Measurements from ENCODE around the gene PDZD2.

PDZD2 gene

DNA sequence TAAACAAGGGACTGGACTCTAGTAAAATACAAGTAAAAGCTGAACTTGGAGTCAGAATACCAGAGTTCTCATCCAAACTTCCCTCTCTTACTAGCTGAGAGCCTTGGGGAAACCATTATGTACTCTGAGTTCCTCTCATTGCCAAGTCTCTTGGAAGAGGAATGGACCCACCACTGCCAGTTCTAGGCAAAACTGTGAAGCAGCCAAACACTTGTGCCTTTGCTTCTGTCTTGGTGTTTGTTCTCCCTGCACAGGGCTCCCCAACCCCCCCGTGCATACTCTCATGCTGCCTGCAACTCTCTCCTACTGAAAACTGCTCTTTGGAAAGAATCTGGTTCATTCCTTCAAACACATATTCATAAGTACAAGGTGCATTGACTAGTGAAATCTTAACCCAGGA is 102.6 kb downstream of the PDZD2 start:
- H3K36me3 ChIP-seq (ENCODE audit: control insufficient read depth, insufficient read depth, low read length) = no peaks in the 10 kb centered on the region
- H3K9me3 ChIP-seq (ENCODE audit: control insufficient read depth, low read length) = no peaks in the 10 kb centered on the region
- H3K4me1 ChIP-seq (ENCODE audit: control insufficient read depth, insufficient read depth, low read length, poor library complexity, severe bottlenecking) = no peaks in the 10 kb centered on the region
- no peak for DNase-seq
- H3K4me3 ChIP-seq (ENCODE audit: insufficient read depth, low read depth, low read length, poor library complexity, severe bottlenecking) = no peak overlapping the region
- no peak overlapping the region for H3K27ac ChIP-seq (ENCODE audit: insufficient read depth, low read length, poor library complexity, severe bottlenecking)
- H3K27me3 ChIP-seq (replicated peaks; ENCODE audit: control insufficient read depth, insufficient read depth, low read length, poor library complexity, severe bottlenecking) = no peaks in the 10 kb centered on the region

DNA sequence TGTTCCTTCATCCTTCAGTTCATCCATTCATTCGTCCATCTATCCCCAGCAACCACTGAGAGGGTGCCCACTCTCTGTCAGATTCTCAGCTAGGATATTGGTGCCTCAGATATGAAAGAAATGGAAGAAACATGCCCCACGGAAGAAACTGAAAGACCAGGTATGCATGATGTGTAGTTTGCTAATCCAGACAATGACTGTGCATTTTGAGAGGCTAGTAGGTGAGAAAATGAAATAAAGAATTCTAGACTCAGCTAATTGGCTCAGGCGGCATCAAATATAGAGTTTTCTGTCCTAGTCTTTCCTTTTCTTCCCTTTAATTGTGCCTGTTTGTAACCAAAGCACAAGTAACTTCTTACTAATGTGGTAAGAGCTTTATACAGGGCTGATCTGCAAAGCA is 104.7 kb downstream of the PDZD2 start:
- DNase-seq = no peak
- no peak overlapping the region for H3K27ac ChIP-seq (ENCODE audit: insufficient read depth, low read length, poor library complexity, severe bottlenecking)
- no peaks in the 10 kb centered on the region for H3K9me3 ChIP-seq (ENCODE audit: control insufficient read depth, low read length)
- H3K4me1 ChIP-seq (ENCODE audit: control insufficient read depth, insufficient read depth, low read length, poor library complexity, severe bottlenecking) = no peaks in the 10 kb centered on the region
- H3K27me3 ChIP-seq (replicated peaks; ENCODE audit: control insufficient read depth, insufficient read depth, low read length, poor library complexity, severe bottlenecking) = no peaks in the 10 kb centered on the region
- H3K36me3 ChIP-seq (ENCODE audit: control insufficient read depth, insufficient read depth, low read length) = no peaks in the 10 kb centered on the region
- H3K4me3 ChIP-seq (ENCODE audit: insufficient read depth, low read depth, low read length, poor library complexity, severe bottlenecking) = no peak overlapping the region

DNA sequence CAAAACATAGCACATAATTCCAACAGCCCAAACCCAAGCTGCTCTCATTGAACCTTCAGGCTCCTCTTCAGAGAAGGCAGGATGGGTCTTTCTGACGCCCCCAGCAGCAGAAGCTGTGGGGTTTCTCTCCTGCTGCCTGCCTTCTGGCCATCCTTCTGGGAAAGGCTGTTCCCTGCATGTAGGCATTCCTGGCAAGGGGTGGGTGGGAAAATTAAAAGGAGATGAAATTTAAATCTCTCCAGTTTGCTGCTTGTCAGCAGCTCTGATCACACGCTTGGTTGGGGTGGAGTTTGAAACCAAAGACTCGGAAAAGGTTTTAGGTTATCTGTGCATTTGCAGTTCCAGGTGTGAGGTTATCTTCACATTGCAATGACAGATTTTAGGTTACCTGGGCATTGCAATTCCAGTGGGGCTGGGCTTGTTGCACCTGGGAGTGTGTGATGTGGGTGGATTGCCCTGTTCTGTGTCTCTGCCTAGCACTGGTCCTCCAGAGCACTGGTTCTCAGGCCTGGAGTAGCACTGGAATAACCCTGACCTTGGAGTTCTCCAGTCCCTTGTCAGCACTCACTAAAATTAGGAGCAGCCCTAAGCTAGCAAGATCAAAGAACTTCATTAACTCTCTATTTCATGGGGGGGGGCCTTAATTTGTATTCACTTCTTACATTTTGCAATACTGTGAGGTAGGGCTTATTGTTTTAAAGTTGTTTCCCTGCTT is 109.7 kb downstream of the PDZD2 start:
- H3K4me1 ChIP-seq (ENCODE audit: control insufficient read depth, insufficient read depth, low read length, poor library complexity, severe bottlenecking) = no peaks in the 10 kb centered on the region
- H3K9me3 ChIP-seq (ENCODE audit: control insufficient read depth, low read length) = no peaks in the 10 kb centered on the region
- no peak overlapping the region for H3K4me3 ChIP-seq (ENCODE audit: insufficient read depth, low read depth, low read length, poor library complexity, severe bottlenecking)
- no peak for DNase-seq
- no peaks in the 10 kb centered on the region for H3K27me3 ChIP-seq (replicated peaks; ENCODE audit: control insufficient read depth, insufficient read depth, low read length, poor library complexity, severe bottlenecking)
- no peaks in the 10 kb centered on the region for H3K36me3 ChIP-seq (ENCODE audit: control insufficient read depth, insufficient read depth, low read length)
- H3K27ac ChIP-seq (ENCODE audit: insufficient read depth, low read length, poor library complexity, severe bottlenecking) = no peak overlapping the region

DNA sequence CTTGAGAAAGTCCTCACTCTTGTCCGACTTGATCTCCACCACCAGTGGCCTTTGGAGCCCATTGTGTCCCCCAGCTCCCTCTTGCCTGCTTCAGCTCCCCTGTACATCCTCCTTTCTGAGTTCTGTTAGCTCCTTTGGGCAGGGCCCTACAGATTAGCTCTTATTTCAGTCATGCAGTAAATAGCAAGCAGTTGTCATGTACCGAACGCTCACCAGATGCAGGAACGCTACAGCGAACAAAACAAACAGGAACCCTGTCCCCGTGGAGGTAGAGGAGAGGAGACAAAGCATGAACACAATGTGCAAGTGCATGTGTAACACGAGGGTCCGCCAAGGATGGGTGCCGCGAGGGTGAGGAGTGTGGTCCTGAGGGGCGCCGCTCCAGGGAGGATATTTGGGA is 111.3 kb downstream of the PDZD2 start:
- H3K27me3 ChIP-seq (replicated peaks; ENCODE audit: control insufficient read depth, insufficient read depth, low read length, poor library complexity, severe bottlenecking) = no peaks in the 10 kb centered on the region
- H3K4me3 ChIP-seq (ENCODE audit: insufficient read depth, low read depth, low read length, poor library complexity, severe bottlenecking) = no peak overlapping the region
- no peak for DNase-seq
- H3K27ac ChIP-seq (ENCODE audit: insufficient read depth, low read length, poor library complexity, severe bottlenecking) = no peak overlapping the region
- no peaks in the 10 kb centered on the region for H3K9me3 ChIP-seq (ENCODE audit: control insufficient read depth, low read length)
- H3K36me3 ChIP-seq (ENCODE audit: control insufficient read depth, insufficient read depth, low read length) = no peaks in the 10 kb centered on the region
- no peaks in the 10 kb centered on the region for H3K4me1 ChIP-seq (ENCODE audit: control insufficient read depth, insufficient read depth, low read length, poor library complexity, severe bottlenecking)

DNA sequence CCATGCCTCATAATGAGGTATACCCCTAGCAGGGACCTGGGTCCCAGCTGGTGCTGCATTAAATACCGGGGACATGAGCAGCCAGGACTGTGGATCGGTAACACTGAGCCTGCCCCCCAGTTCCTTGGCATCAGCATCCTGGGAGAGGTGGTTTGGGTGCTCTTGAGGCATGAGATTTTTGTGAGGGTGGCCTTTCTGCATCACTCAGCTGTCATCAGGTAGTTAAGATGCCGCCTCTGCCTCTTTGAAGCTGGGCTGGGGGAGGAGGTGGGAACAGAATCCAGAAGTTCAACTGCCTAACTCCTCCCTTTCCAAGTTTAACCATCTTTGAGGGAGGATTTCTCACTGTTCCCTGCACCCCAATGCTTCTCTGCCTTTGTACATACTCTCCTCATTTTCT is 112.7 kb downstream of the PDZD2 start:
- Histone ChIP-seq H3K27ac (ENCODE audit: insufficient read depth, low read length, poor library complexity, severe bottlenecking) (no peak overlapping the region), H3K4me3 (ENCODE audit: insufficient read depth, low read depth, low read length, poor library complexity, severe bottlenecking) (no peak overlapping the region), H3K36me3 (ENCODE audit: control insufficient read depth, insufficient read depth, low read length) (no peaks in the 10 kb centered on the region), H3K9me3 (ENCODE audit: control insufficient read depth, low read length) (no peaks in the 10 kb centered on the region), H3K27me3 (replicated peaks; ENCODE audit: control insufficient read depth, insufficient read depth, low read length, poor library complexity, severe bottlenecking) (no peaks in the 10 kb centered on the region), H3K4me1 (ENCODE audit: control insufficient read depth, insufficient read depth, low read length, poor library complexity, severe bottlenecking) (no peaks in the 10 kb centered on the region)
- no peak for DNase-seq

DNA sequence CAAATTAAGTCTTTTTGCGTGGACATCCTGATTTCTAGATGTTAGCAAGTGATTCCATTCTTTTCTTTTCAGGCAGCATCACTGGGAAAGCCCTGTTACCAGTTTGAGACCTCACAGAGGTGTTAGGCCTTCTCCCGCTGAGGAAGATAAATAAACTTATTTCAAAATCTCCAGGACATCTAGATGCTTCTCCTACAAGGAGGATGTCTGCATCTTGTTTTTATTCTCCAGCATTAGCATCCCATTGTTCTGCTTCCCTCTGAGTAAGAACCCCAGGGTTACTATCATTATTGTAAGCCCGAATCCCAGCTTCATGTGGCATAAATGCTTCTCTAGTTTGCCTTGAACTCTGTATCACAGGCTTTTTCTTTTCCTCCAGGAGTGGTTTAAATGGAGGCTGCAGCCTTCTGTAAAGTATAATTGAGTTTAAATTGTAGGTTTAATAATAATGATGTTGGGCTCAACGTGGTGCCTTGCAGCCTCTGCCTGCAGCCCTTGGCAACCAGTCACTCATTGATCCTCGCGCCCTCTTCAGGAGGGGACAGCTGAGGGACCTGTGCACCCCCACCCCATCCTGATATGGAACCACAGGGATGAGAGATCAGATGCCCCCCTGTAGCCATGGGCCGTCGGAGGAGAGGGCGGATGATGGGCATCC is 114.9 kb downstream of the PDZD2 start:
- Histone ChIP-seq H3K4me3 (ENCODE audit: insufficient read depth, low read depth, low read length, poor library complexity, severe bottlenecking) (no peak overlapping the region), H3K36me3 (ENCODE audit: control insufficient read depth, insufficient read depth, low read length) (no peaks in the 10 kb centered on the region), H3K27me3 (replicated peaks; ENCODE audit: control insufficient read depth, insufficient read depth, low read length, poor library complexity, severe bottlenecking) (no peaks in the 10 kb centered on the region), H3K4me1 (ENCODE audit: control insufficient read depth, insufficient read depth, low read length, poor library complexity, severe bottlenecking) (no peaks in the 10 kb centered on the region), H3K27ac (ENCODE audit: insufficient read depth, low read length, poor library complexity, severe bottlenecking) (no peak overlapping the region), H3K9me3 (ENCODE audit: control insufficient read depth, low read length) (no peaks in the 10 kb centered on the region)
- DNase-seq = no peak

DNA sequence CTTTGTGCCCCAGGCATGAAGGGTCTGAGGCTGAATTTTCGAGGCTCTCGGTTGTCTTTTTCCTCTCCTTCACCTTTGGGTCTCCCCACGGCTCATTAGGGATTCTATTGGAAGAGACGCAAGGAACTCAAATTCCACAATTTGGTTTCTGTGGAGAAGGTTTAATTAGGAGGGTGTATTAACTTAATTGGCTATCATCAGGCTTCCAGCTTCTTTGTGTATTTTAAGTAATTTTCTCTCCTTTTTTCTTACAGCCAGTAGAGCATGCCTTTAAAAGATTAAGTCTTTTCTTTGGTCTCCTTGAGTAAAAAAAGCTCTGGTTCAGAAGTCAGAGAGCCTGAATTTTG is 115.4 kb downstream of the PDZD2 start:
- no peak for DNase-seq
- Histone ChIP-seq H3K4me1 (ENCODE audit: control insufficient read depth, insufficient read depth, low read length, poor library complexity, severe bottlenecking) (no peaks in the 10 kb centered on the region), H3K27ac (ENCODE audit: insufficient read depth, low read length, poor library complexity, severe bottlenecking) (no peak overlapping the region), H3K4me3 (ENCODE audit: insufficient read depth, low read depth, low read length, poor library complexity, severe bottlenecking) (no peak overlapping the region), H3K9me3 (ENCODE audit: control insufficient read depth, low read length) (no peaks in the 10 kb centered on the region), H3K27me3 (replicated peaks; ENCODE audit: control insufficient read depth, insufficient read depth, low read length, poor library complexity, severe bottlenecking) (no peaks in the 10 kb centered on the region), H3K36me3 (ENCODE audit: control insufficient read depth, insufficient read depth, low read length) (no peaks in the 10 kb centered on the region)

DNA sequence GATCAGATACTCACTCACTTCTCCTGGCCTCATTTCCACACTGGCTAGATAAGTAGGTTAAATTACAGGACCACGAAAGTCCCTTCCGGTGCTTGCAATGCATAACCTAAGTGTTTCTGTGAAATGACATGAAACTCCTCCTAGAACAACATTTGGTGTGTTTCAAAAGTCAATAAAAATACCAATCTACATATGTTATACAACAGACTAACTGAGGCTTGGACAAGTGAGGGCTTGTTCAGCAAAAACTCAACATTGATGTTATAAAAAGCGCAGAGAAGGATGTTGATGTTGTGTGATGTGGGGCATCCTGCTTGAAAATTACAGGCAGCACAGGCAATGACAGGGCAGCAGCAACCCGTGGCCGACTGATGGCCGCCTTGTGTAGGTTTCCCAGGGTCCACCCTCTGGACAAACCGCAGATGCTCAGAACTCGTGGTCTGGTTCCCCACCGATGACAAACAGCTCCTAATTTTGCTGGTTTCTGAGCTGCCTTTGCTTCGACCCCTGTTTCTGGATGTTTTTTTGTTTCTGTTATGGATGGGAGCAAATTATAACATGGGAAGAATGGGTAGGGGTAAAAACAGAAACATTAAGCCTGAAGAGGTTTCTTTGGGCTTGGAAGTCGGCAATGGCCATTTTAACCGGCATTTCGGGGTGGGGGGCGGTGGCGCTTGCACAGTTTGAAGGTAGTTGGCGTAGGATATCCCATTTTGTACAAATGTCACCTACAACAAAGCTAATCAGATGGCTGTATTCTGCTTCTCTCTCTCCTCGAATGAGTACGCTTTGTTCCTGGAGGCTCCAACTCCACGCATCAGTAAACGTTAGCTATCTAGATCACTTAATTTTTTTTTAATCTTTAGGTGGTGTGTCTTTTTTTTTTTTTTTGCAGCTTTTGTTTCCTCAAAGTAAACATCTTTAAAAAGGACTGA is 116.1 kb downstream of the PDZD2 start:
- no peaks in the 10 kb centered on the region for H3K9me3 ChIP-seq (ENCODE audit: control insufficient read depth, low read length)

DNA sequence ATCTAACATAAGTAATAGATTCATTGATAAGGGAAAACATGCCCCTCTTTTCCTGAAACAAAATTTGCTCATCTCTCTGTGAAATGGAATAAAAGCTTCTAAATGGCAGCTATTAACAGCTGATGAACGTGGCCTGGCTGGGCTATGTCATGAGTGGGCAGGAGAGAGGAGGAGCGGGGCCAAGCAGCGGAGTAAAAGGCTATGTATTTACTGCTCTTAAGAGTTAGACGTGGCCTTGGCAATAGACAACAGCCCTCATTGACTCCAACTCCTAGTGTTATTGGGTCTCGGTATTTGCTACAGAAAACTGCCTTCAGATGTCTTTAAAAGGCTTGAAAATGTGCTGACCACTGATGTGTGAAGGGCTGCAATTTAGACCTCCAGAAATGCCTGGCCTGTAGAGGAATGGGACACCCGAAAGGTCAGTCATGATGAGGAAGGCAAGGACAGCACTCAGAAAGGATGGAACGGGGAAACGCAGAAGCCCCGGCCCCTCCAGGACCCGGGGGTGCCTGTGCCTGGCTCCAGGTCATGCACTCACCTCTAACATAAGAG is 116.8 kb downstream of the PDZD2 start:
- Histone ChIP-seq H3K4me1 (ENCODE audit: control insufficient read depth, insufficient read depth, low read length, poor library complexity, severe bottlenecking) (no peaks in the 10 kb centered on the region), H3K9me3 (ENCODE audit: control insufficient read depth, low read length) (no peaks in the 10 kb centered on the region), H3K27ac (ENCODE audit: insufficient read depth, low read length, poor library complexity, severe bottlenecking) (no peak overlapping the region), H3K36me3 (ENCODE audit: control insufficient read depth, insufficient read depth, low read length) (no peaks in the 10 kb centered on the region), H3K27me3 (replicated peaks; ENCODE audit: control insufficient read depth, insufficient read depth, low read length, poor library complexity, severe bottlenecking) (no peaks in the 10 kb centered on the region), H3K4me3 (ENCODE audit: insufficient read depth, low read depth, low read length, poor library complexity, severe bottlenecking) (no peak overlapping the region)
- no peak for DNase-seq

More for the DNA sequence above, 116.1 kb downstream of the PDZD2 start:
- no peak for DNase-seq
- no peaks in the 10 kb centered on the region for H3K27me3 ChIP-seq (replicated peaks; ENCODE audit: control insufficient read depth, insufficient read depth, low read length, poor library complexity, severe bottlenecking)
- H3K27ac ChIP-seq (ENCODE audit: insufficient read depth, low read length, poor library complexity, severe bottlenecking) = no peak overlapping the region
- H3K4me1 ChIP-seq (ENCODE audit: control insufficient read depth, insufficient read depth, low read length, poor library complexity, severe bottlenecking) = no peaks in the 10 kb centered on the region
- H3K36me3 ChIP-seq (ENCODE audit: control insufficient read depth, insufficient read depth, low read length) = no peaks in the 10 kb centered on the region
- H3K4me3 ChIP-seq (ENCODE audit: insufficient read depth, low read depth, low read length, poor library complexity, severe bottlenecking) = no peak overlapping the region

Measured in effector memory CD4-positive, alpha-beta T cell (primary cell).